Forelimb muscle (tissue), 1 donor: ENCODE measurements around the gene ESRRA. TPM values are rescaled to one million over a fixed set of nuclear protein-coding genes. Genes with fewer than 3 reads are reported as not detected.

Experiments
- DNase-seq: peaks from one replicate; pipeline ENCODE4 v3.0.0-alpha.2; 2013; ENCODE audit warnings: low read depth
- polyA plus RNA-seq: library from polyadenylated mRNA; unstranded; fragments of 120-200 nt; gene quantifications from one replicate; pipeline ENCODE4 v1.2.1, GENCODE V29; 2013; ENCODE audit not compliant: insufficient read length

Gene ESRRA
- 35.5 TPM for polyA plus RNA-seq

GRCh38 chr11:64305075-64305690, at the start of gene ESRRA:
TSS of gene ESRRA (plus strand) at chr11:64305524. CDS start at chr11:64307180, 1,656 bp downstream.
- peak; percentile 92 for DNase-seq

GRCh38 chr11:64256300-64256699, 49.0 kb upstream of the ESRRA start:
- no peak for DNase-seq

- DNase-seq: no peak
Observed at GRCh38 chr11:64258356-64258755, 47.0 kb upstream of the ESRRA start.

- DNase-seq: no peak
Observed at GRCh38 chr11:64258946-64259532, 46.3 kb upstream of the ESRRA start.

- no peak for DNase-seq
Observed at GRCh38 chr11:64259533-64260067, 45.7 kb upstream of the ESRRA start.

- no peak for DNase-seq
Observed at GRCh38 chr11:64260147-64260708, 45.1 kb upstream of the ESRRA start.

GRCh38 chr11:64261556-64262080, 43.7 kb upstream of the ESRRA start:
- DNase-seq: no peak

- no peak for DNase-seq
Observed at GRCh38 chr11:64262271-64263002, 42.9 kb upstream of the ESRRA start.

GRCh38 chr11:64263021-64263946, 42.0 kb upstream of the ESRRA start:
- no peak for DNase-seq

GRCh38 chr11:64263947-64264317, 41.4 kb upstream of the ESRRA start:
- no peak for DNase-seq

GRCh38 chr11:64264371-64264852, 40.9 kb upstream of the ESRRA start:
- no peak for DNase-seq

- DNase-seq: no peak
Observed at GRCh38 chr11:64265176-64266160, 39.9 kb upstream of the ESRRA start.

GRCh38 chr11:64266339-64266738, 39.0 kb upstream of the ESRRA start:
- no peak for DNase-seq

- no peak for DNase-seq
Observed at GRCh38 chr11:64267207-64267945, 37.9 kb upstream of the ESRRA start.

GRCh38 chr11:64268025-64268892, 37.1 kb upstream of the ESRRA start:
- DNase-seq: no peak

GRCh38 chr11:64268893-64269539, 36.3 kb upstream of the ESRRA start:
- no peak for DNase-seq

- peak; percentile 99 for DNase-seq
Observed at GRCh38 chr11:64269540-64270220, 35.6 kb upstream of the ESRRA start.
